ENCODE measurements around the gene CDR2.
"Not testable (repeated sequence)": the region's sequence is repeated elsewhere in the genome, so short reads cannot be mapped to it uniquely, and the experiment has no call there.

The CDR2 gene

DNA sequence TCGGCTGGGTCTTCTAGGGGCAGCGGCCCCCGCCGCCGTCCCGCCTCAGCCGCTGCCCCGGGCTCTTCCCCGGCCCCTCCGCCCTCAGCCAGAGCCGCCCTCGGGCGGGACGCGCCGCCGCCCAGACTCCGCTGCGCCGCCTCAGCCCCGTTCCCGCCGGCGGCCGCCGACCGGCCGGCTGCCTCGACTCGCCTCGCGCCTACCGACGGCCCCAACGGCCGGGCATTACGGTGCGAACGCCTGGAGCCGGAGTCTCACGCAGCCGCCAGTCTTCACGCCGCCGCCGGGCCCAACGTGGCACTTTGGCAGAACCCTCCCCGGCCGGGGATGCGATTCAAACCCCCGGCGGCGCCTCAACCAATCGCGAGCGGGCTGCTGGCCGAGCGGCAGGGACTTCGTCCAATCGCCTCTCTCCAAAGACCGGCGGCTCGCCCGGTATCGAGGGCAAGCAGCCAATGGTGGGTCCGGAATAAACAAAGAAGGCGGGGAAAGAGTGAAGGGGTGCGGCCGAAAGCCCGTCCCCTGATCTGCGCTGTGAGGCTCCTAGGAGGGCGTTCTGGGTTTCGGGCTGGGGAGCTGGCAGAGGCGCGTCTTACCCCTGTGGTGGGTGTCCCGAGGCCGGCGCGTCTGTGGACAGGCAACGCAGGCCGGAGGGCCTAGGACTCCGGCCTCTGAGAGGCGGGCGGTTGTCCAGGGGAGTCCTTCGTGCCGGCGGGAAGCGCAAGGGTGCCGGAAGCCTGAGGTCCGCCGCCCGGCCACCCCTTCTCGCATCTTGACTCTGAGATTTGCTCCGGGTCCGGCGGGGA is at the start of gene CDR2:
Gene CDR2, minus strand, starts transcription at position 309 of the 806 bp plus-strand sequence. CDS start 310 bp downstream, outside the sequence.
- DNase-seq: peak; percentile 96

- no peak for DNase-seq
Observed at GRCh38 chr16:22423716-22424115, 49.3 kb upstream of the CDR2 start.

- no peak for DNase-seq
Observed at GRCh38 chr16:22421136-22421535, 46.7 kb upstream of the CDR2 start.

DNA sequence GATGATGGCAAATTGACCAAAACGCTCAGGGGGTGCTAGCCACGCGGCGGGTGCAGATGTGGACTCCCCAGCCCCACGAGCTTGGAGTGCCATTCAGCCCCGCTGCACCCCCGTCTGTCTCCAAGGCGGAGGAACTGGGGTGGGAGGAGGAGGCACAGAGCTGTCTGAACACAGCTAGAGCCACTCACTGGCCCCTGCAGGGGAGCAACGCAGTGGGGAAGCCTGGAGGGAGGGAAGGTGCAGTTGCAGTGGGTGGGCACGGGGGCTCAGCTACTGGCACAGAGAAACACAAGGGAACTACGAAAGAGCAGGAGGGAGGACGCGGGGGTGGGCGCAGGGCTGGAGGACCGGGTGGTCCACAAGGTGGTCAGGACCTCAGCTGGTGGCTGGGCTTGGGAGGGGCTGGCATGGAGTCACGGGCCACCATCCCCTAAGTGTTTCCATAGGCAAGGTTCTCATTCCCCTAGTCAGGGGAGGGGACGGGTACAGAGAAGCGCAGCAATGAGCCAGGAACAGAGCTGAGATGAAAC is 46.3 kb upstream of the CDR2 start:
- no peak for DNase-seq

DNA sequence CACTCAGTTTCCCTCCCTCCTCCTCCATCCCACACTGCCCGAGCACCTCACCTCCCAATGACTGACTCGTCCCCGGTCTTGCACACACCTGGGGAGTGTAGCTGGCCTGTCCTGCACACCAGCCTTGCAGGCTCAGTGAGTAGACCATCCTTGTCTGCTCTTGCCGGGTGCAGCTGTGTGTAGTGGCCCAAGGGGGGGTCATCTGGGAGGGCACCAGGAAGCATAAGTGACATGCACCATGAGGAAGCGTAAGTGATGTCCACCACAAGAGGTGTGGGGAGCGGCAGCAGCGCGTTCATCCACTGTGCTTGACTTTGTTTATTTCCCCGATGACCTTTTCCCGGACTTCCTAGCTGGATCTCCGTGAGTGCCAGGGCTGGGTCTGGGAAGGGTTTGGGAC is 45.5 kb upstream of the CDR2 start:
- DNase-seq: no peak

GRCh38 chr16:22418826-22419225 is 44.4 kb upstream of the CDR2 start:
- DNase-seq: no peak

- DNase-seq: not testable (repeated sequence)
Observed at GRCh38 chr16:22417798-22418197, 43.4 kb upstream of the CDR2 start.

DNA sequence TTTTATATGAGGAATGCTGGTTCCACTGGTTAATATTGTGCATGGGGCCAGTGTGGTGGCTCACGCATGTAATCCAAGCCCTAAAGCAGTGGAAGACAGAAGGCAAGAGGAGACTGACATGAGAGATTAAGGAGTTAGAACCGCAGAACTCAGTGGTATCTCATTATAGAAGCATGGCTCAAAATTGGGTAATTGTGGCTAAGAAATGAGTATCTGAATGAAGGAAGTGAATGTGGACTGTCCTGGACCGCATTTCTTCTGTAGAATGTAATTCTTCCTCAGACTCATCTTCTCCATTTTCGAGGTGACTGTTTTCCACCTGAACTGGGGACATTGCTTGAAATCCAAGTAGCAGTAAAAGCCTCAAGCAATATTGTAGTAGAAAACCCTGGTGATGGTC is 42.6 kb upstream of the CDR2 start:
- no peak for DNase-seq

DNA sequence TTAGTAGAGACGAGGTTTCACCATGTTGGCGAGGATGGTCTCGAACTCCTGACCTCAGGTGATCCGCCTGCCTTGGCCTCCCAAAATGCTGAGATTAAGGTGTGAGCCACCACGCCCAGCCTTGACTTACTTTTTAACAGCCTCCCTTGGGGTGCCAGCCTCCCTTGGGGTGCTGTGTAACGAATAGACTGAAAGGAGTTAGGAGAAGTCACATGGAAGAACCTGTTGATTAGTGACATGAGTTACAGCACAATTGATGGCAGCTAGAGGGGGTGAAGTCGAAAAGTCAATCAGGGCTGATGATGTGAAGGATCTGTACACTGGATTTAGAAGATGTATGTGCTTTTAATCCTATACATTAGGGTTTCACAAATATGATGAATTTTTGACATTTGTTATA is 39.4 kb upstream of the CDR2 start:
- no peak for DNase-seq

DNA sequence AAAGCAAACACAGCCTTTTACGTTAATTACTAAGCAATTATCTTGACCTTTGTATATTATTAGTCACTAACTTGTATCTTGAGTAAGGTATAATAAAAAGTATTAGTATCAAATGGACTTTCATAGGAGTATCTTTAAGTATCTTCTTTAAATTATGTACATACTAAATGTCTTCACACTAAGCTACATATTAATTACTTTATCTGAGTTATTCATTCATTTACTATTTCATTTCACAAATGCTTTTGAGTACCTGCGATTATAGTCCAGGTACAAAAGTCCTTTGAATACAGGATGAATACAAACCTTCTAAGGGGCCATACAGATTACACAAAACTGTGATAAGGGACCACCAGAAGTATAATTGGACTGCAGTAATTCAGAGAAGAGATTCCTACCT is 33.1 kb upstream of the CDR2 start:
- no peak for DNase-seq

DNA sequence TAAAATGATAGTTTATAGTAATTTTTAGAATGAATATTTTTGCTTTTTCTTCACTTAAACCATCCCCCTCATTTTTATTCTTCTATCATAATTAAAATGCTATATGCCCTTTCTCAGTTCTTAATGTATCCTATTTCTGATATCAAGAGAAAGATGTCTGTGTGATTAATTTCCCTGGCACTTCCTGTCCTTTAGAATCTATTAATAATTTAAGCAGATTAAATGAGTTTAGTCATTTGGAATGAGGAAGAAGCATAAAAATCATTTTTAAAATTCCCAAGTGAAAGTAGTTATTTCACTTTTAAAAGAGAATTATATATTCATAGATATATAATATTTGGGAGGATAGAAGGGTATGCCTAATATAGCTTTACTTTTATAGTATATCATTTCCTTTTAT is 27.8 kb upstream of the CDR2 start:
- no peak for DNase-seq

- DNase-seq: no peak
Observed at GRCh38 chr16:22400900-22401299, 26.5 kb upstream of the CDR2 start.

DNA sequence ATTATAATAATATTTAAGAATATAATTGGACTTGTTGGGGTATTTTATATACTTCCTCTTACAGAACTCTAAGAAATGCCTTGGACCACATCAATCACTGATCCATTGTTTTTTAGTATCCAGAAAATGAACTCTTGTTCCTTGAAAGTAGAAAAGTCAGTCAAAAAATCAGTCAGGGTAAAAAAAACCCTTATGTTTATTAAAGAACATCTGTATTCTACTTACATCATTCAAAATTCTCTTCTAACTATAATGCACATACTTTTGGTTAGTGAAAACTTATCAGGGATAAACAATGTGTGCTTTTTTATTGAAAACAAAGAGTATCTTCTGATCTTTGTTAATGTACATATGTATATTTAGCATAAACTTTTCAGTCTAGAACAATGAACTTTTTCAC is 23.5 kb upstream of the CDR2 start:
- no peak for DNase-seq

GRCh38 chr16:22397464-22397863 is 23.0 kb upstream of the CDR2 start:
- DNase-seq: no peak

DNA sequence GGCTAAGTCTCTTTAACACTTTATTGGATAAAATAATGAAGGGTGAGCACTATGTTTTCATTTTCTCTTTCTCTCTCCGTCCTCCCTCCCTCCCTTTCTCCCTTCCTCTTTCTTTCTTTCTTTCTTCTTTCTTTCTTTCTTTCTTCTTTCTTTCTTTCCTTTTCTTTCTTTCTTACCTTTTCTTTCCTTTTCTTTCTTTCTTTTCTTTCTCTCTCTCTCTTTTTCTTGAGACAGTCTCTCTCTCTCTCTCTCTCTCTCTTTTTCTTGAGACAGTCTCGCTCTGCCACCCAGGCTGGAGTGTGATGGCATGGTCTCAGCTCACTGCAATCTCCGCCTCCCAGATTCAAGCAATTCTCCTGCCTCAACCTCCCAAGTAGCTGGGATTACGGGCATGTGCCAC is 21.5 kb upstream of the CDR2 start:
- DNase-seq: no peak

DNA sequence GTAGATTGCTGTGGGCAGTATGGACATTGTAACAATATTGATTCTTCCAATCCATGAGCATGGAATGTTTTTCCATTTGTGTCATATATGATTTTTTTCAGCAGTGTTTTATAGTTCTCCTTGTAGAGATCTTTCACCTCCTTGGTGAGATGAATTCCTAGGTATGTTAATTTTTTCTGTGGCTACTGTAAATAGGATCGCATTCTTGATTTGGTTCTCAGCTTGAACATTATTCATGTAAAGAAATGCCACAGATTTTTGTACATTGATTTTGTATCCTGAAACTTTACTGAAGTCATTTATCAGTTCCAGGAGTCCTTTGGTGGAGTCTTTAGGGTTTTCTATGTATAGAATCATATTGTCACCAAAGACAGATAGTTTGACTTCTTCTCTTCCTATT is 19.7 kb upstream of the CDR2 start:
- DNase-seq: no peak

- peak; percentile 47 for DNase-seq
Observed at GRCh38 chr16:22388101-22388644, 13.8 kb upstream of the CDR2 start.

DNA sequence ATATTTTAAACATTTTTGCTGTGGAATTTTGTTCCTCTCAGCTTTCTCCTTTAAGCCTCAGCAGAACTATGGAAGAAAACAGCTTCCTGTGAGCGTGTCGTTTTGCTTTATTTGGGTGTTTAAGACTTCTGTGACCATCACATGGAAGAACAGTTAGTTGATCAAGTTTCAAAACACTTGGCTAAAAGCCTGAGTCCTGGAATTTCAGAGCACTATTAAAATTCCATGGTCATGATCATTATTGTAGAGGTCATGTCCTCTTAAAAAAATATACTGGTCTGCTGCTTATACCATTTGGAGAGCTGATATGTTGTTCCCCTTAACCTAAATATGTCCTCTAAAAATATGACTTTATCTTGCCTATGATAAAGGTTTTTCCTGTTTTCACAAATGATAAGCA is 12.6 kb upstream of the CDR2 start:
- DNase-seq: no peak

DNA sequence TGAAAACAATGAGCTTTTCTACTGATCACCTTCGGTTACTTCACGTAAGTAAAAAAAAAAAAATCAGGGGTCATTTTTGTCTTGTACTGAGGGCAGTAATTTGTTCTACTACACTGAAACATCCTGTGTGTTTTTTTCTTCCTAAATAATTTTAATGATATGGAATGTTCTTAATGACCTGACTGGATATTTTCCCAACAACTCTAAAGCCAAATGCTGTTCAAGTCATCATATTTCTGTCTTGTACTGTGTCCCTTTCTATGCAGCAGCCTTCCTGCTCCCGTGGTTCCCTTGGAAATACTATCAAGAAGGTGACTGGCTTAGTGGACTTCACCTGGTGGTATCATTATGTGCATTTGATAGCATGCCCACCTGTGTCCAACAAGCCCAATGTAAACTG is 10.8 kb upstream of the CDR2 start:
- no peak for DNase-seq

DNA sequence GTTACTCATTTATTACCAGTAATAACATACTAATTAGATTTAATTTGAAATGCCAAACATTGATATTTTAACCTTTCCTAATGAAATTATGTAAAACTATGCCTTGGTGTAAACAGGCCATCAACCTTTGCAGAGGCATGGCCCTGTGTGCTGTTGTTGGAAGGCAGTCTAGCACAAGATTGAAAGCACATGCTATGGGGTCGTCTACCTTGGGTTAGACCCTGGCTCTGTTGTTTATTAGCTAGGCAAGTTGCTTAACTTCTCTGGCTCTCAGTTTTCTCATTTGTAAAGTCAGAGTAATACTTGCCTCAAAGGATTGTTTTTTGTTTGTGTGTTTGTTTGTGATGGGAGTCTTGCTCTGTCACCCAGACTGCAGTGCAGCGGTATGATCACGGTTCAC is 9.4 kb upstream of the CDR2 start:
- no peak for DNase-seq

DNA sequence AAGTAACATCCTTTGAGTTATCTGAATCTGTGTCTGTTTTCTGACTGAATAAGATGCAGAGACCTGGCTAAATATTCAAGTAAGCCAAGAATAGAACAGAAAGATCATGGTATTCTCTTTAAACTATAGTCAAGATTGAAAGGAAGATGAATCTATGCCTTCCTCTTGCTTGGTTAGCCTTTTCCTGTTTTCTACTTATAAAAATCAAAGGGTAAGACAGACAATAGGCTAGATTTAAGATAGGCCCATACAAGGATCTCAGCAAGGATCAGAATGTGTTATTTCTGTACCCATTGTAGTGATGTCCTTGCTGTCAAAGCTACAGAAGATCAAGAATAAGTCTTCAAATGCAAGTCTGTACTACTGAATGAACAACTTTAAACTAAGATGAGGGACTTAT is 7.0 kb upstream of the CDR2 start:
- DNase-seq: no peak

GRCh38 chr16:22380529-22380928 is 6.1 kb upstream of the CDR2 start:
- DNase-seq: no peak

- no peak for DNase-seq
Observed at GRCh38 chr16:22379656-22380055, 5.2 kb upstream of the CDR2 start.

GRCh38 chr16:22375963-22376640 is 1.7 kb upstream of the CDR2 start:
- DNase-seq: no peak

All from COR-L47 (cell line).